GM18502 (cell line): ENCODE data around the gene RERE.
"Not testable (repeated sequence)": the region's sequence is repeated elsewhere in the genome, so short reads cannot be mapped to it uniquely, and the experiment has no call there.

Experiments used
- ATAC-seq: cut with Tn5 transposase; IDR thresholded peaks from one replicate; pipeline ENCODE4 v1.9.1; 2021; ENCODE audit warnings: mild to moderate bottlenecking; ENCODE audit not compliant: unreplicated experiment, poor library complexity

Gene RERE

DNA sequence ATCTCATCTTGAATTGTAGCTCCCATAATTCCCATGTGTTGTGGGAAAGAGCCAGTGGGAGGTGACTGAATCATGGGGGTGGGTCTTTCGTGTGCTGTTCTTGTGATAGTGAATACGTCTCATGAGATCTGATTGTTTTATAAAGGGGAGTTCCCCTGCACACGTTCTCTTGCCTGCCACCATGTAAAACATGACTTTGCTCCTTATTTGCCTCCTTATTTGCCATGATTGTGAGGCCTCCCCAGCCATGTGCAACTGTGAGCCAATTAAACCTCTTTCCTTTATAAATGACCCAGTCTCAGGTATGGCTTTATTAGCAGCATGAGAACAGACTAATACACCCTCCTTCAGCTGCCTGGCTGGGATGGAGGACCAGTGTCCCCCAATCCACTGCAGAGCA, 224.1 kb downstream of the RERE start:
- ATAC-seq: not testable (repeated sequence)

DNA sequence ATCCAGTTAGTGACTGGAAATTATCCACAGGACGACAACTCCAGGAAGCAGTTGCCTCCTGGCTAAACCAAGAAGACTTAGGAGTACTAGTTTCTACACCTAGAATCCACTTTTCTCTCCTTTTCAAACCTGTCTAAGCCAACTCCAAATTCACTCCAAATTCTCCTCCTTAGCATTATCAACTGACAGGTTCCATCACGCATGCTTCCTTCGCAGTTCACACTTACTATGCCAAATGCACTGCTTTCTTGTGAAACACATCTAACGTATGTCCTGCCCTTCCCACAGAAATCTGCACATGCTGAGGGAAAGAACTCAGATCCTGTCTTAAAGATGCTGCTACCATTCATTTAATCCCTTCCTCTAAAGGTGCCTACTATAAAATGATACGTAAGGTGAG, 225.9 kb downstream of the RERE start:
- no peak for ATAC-seq

DNA sequence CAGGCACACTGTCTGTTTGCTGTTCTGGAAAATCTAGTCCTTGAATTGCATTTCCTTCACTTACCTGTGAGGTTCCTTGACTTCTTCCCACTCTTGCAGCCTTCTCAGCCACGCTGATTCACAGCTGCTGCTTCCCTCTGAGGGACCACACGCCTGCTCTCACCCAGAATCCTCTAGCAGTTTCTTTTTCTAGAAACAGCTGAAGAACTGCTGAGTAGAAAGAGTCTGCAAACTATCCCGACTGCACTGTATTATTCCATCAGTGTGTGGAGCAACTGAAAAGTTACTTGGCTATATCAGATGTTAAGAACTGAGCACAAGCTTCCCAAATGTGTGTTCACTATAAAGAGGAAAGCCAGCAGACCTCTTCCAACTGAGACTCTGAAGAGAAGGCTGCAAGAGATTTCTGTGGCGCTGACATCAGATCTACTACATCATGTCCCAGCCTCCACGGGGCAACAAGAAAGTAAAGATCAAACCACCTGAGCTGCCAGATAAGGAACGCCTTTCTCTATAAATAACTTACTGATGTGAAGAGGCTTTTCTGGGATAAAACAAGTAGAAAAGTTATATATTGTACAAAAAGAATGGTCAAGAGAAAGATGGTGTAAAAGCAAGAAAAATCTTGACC, 226.6 kb downstream of the RERE start:
- no peak for ATAC-seq

DNA sequence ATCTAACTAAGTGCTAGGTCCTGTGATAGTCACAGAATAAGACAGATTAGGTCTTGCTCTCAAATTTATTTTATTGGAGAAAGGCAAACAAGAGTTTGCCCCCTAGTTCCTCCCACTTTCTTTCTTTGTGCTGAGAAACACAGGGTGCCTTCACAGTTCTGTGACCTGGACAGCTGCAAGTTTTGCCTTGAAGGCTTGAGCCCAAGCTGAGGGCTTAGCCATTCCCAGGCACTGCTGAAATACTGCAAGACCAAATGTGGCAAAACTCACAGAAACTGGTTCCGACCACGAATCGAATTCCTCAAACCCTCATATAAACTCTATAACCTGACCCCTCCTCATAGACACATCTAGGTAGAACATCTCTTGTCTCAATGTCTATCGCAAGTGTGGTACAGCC, 227.9 kb downstream of the RERE start:
- no peak for ATAC-seq

DNA sequence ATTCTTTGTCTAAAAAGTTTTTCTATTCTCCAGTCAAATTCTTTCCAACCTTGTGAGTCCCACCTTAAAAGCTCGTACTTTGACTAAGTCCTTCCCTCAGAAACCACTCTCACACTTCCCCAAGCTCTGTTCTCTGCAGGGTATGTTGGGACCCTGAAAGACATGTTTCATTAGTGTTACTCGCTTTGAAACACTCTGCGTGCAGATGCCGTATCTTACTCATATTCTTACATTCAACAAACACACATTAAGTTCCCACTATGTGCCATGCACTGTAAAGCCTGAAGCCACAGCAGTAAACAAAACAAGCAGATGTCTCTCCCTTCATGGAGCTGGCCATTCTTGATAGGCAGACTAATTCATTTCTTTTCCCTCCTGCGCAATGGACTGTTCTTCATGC, 229.7 kb downstream of the RERE start:
- ATAC-seq: no peak

DNA sequence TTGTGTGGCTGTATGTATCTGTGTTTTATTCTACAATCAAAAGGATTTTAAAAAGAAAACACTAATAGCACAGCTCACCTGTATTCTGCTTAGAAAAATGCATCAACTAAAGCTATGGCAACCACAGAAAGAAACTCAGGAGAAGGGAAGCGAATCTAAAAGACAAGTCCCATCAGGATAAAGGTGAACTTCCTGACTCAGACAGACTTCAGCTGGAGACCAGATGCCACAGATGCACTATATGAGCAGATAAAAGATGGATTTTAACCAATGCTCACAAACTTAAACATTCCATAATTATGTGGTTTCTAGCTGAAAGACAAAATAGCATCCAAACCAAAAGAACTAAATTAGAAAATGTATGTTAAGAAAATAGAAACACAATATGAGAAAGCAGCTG, 231.0 kb downstream of the RERE start:
- no peak for ATAC-seq

DNA sequence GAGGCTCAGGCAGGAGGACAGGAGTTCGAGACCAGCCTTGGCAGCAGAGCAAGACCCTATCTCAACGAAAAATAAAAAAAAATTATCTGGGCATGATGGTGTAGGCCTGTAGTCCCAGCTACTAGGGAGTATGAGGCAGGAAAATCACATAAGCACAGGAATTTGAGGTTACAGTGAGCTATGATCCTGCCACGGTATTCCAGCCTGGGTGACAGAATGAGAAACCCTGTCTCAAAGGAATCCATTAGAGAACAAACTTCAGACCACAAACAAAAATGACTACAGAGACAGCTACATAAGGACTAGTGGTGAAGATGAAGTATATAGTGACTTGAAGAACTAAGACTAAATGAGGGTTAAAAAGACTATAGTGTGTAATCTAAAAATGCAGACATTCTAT, 233.1 kb downstream of the RERE start:
- ATAC-seq: no peak

DNA sequence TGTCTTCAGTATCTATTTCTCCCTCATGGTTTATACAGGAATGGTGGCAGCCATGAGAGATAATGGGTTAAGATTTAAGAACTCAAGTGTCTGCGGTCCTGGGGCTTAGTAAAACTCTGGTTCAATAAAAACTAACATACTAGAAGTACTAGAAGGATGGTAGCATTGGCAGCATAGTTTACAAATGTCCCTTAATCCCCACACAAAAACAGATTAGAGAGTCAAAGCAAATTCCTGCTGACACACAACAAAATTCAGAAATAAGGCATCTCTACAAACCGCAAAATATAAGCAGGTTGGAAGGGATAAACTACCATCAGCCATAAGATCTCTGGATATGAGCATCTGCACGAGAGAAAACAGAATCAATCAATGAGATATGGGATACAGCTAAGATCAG, 234.4 kb downstream of the RERE start:
- ATAC-seq: no peak

DNA sequence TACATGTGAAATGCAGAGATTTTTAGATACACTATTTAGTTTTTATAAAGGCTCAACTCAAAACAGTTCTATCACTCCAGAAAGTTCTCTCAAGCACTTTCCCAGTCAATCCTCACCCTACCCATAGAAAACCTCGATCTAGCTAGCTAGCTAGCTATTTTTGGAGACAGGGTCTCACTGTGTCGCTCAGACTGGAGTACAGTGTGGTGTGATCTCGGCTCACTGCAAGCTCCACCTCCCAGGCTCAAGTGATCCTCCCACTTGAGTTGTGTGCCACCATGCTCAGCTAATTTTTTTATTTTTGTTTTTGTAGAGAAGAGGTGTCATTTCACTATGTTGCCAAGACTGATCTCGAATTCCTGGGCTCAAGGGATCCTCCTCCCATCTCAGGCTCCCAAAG, 236.9 kb downstream of the RERE start:
- ATAC-seq: no peak

DNA sequence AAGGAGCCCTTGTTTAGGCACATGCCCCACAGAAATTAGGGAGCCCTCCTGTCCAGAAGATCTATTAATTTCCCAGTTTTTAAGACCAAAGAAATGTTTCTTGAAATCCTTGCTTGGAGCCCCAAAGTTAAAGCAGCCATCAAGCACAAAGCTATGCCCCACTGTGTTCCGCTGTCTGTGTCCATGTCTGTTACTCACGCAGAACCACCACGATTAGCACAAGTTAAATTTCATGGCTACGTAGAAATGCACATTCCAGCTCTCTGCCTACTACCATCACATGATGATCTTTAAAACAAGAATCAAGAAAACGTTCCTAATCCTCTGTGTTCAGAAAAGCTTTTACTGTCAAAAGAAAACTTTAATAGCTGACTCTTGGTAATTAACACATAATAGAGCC, 238.5 kb downstream of the RERE start:
- no peak for ATAC-seq

DNA sequence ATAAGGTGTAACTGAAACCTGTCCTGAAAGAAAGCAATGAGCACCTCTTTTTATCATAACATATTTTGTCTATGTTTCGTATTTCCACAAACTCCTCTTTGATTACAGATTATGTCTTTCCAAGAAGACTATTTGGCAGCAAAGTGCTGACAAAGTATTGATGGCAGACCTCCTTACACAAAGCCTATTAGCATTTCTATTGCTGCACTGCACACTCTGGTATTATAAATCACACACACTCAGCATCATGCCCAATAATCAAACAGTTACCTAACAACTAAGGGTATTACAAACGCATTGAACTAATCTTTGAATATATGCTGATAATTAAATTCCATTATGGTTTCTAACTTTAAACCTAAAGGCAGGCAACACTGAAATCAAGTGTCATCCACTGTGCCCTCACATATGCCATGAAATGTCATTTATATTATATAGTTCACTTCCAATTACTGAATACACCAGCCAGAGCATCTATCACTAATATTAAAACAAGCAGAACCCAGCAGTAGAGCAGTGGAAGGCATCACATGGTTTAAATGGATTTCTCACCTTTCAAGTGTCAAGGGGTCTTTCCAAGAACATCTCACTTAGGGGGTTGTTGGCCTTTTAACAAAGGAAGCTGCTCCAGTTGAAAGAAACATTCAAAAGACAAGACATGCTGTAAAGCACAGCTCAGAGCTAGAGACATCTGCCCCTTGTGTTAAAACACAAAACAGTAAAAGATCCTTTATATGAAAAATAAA, 239.1 kb downstream of the RERE start:
- ATAC-seq: no peak

DNA sequence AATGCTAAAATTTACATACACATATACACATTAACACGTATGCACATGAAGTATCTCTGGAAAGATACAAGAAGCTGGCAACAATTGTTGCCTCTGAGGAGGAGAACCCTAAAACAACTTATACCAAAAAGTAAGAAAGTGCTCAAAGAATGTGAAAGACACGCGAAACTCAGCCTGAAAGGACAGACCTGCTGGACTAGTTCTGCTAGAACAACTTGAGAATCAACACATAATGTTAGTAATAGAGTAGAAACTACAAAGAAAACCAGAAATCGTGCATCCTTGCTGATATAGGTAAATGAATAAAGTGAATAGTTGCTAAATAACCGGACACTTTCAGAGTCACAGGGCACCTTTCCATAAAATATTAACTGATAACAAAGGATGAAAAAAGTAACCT, 242.5 kb downstream of the RERE start:
- no peak for ATAC-seq

DNA sequence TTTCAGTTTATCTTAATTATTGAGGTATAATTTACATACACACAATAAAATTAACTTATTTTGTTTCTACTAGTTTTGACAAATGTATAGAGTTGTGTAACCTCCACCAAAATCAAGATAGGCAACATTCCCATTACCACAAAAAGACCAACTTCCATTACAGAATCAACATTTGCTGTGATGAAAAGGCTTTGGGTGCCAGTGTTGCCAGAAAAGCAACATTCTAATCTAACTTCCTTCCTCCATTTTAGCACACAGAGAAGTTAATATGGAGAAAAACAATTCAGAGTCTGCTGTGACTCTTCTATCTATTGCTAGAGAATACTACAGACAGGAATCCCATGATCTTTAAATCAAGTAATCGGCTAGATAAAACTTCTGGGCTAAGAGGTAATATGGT, 245.3 kb downstream of the RERE start:
- no peak for ATAC-seq

DNA sequence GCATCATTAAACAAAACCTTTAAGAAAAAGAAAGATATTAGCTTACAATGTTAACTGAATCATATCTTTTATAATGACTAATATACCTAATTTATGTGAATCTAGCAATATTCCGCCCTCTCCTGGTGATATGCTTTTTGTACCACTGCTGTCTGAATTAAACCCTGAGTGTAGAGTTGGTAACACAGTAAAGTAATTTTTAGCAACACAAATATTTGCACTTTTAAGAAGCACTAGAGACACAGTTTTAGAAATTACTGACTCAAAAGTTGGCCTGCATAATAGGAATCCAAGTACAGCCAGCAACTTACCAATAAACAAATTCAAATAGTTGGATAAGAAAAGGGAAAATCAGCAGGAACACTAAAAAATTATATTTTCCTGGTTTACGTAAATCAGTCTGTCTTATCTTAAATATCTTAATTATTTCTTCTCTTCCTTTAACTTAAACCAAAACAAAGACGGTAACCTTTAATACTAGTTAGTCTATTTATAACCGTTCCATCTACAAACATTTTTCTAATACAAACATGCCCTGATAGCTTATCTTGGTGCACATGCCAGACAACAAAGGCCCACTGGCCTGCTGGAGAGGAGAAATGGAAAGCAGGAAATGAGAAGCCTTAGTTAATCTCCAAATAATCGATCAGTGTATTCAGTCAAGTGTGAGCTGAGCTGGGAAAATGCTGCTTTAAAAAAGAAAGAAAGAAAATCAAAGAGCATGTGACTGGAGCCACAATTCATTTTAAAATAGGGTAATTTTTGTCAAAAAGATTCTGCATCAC, 246.0 kb downstream of the RERE start:
- no peak for ATAC-seq

DNA sequence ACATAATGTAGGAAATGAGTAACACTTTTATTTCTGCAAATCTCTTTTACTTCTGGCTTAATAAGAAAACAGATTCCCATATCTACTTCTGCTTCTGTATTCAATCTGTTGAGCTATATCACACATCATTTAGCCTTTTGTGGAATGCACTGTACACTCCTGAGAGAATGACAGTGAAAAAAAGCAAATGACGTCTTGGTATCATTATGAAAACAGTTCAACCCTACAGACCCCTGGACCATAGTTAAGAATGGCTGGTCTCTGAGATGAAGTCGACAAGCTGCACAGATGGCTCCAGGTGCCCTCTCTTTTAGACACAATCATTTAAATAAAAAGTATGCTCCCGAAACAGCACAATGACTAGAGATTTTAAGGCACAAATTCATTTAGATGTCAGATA, 247.0 kb downstream of the RERE start:
- ATAC-seq: no peak

DNA sequence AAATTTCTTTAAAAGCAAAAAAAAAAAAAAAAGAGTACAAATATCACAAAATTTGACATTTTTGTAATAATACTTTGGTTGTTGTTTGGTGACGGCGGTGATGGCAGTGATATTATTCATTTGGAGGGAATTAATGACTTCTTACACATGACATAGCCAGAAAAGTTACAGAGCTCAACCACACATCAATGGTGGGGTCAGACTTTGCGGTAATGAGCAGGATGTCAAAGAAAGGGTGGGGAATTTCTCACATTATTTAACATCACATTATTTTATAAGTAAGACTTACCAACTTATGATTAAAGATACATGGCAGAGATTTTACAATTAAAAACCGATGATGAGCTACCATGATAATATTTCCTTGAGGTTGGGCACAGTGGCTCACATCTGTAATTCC, 248.2 kb downstream of the RERE start:
- no peak for ATAC-seq

DNA sequence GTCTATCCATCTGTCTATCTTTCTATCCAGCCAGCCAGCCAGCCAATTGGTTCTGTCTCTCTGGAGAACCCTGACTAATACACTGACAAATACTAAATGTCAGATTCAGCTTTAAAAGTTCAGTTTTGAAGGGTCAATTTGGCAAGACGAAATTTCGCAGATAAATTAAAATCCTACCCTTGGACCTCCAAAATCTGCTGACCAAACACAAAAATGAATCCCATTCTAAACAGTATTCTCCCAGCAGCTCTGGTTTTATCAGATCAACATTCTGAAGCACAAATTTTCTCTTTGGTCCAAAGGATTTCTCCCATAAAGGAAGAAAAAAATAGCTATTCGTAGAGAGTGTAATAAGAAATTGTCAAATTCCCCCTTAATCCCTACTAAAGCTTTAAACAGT, 248.6 kb downstream of the RERE start:
- no peak for ATAC-seq

DNA sequence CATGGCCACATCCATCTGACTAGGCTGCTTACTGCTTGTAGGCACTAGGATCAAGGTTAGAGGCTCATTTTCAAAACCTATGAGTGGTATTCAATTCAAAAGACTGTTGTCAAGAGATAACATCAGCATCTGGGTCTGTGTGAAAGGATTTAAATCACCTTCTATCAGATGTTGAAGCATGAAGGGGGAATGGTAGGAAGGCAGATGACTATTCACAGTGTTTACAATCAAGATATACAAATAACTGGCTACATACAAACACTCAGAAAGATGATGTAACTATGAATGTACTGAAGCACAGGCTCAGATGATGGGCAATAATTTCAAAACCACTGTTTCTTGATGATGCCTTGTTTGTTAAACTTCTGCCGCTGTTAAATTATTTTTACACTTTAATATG, 250.3 kb downstream of the RERE start:
- ATAC-seq: no peak

DNA sequence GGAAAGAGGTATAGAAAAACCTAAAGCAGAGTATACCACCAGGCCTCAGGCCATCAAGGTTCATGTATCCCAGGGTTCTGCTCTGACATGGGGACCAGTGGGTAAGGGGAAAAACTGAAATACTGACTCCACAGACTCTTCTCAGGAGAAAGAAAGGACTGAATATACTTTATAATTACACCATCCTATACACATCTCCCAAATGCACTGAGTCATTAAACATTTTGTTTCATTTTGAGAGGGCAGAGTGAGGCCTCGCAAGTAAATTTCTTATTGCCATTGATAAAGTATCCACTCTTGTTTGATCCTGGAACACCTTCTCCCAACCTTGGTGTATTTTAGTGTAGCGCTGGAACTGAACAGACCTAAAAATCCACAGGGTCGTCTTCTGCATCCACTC, 251.6 kb downstream of the RERE start:
- ATAC-seq: no peak

DNA sequence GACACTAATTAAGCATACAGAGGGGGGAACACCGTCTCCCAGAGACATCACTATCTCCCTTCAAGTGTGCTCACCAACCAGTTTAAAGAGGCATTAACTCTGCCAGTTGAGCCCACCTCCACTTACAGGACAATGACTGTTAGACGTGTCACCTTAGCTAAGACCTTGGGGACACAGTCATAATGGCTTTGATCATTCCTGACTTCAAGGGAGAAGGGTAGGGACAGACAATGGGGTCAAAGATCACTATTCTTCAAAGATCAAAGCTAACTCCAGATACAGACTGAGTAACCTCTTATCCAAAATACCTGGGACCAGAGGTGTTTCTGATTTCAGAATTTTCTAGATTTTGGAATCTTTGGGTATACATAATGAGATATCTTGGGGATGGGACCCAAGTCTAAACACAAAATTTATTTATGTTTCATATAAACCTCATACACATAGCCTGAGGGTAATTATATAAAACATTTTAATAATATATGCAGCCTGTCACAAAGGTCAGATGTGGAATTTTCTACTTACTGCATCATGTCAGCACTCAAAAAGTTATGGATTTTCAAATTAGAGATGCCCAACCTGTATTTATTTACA, 253.4 kb downstream of the RERE start:
- no peak for ATAC-seq
